Trophoblast cell (in vitro differentiated cells and primary cell): ENCODE measurements around the gene EFNB3.
A peak's percentile ranks its signal among the peaks of the same experiment; 100 is the strongest.

Experiments used
- DNase-seq, 2 donors: peaks; one replicate each; pipeline ENCODE4 v3.0.0-alpha.2; 2016
- H2AFZ ChIP-seq: 2 replicates; pipeline ENCODE4 v1.6.1; 2013; ENCODE audit warnings: low read length, moderate library complexity, mild to moderate bottlenecking; ENCODE audit not compliant: insufficient read depth, poor library complexity
- H2AK5ac ChIP-seq: 2 replicates; pipeline ENCODE4 v1.6.1; 2013; ENCODE audit warnings: mild to moderate bottlenecking, low read length
- H2BK120ac ChIP-seq: 2 replicates; pipeline ENCODE4 v1.6.1; 2013; ENCODE audit warnings: low read length, mild to moderate bottlenecking, moderate library complexity; ENCODE audit not compliant: insufficient read depth, poor library complexity
- H2BK12ac ChIP-seq: 2 replicates; pipeline ENCODE4 v1.6.1; 2013; ENCODE audit warnings: mild to moderate bottlenecking, low read length, moderate library complexity
- H2BK5ac ChIP-seq: 2 replicates; pipeline ENCODE4 v1.6.1; 2013; ENCODE audit warnings: low read length, low read depth, moderate library complexity, mild to moderate bottlenecking; ENCODE audit not compliant: poor library complexity
- H3K14ac ChIP-seq: 2 replicates; pipeline ENCODE4 v1.6.1; 2013; ENCODE audit warnings: mild to moderate bottlenecking, low read length
- H3K18ac ChIP-seq: 2 replicates; pipeline ENCODE4 v1.6.1; 2013; ENCODE audit warnings: mild to moderate bottlenecking, low read length
- H3K23ac ChIP-seq: 2 replicates; pipeline ENCODE4 v1.6.1; 2013; ENCODE audit warnings: low read length
- H3K27ac ChIP-seq: 2 replicates; pipeline ENCODE4 v1.5.1; 2013; ENCODE audit warnings: low read depth, mild to moderate bottlenecking, inconsistent platforms, low read length, moderate library complexity
- H3K27me3 ChIP-seq: 2 replicates; pipeline ENCODE4 v1.6.1; 2013; ENCODE audit warnings: inconsistent platforms, mild to moderate bottlenecking, low read length, moderate library complexity; ENCODE audit not compliant: insufficient read depth
- H3K36me3 ChIP-seq, 2 experiments: 1 replicate in 1 of 2; 2 replicates in 1 of 2; pipeline ENCODE4 v1.6.1; 2013; ENCODE audit warnings: low read length in 2 of 2, mild to moderate bottlenecking in 2 of 2, moderate library complexity in 1 of 2; ENCODE audit not compliant: insufficient read depth in 2 of 2, control insufficient read depth in 1 of 2
- H3K4ac ChIP-seq: 2 replicates; pipeline ENCODE4 v1.6.1; 2013; ENCODE audit warnings: low read depth, mild to moderate bottlenecking, low read length, moderate library complexity
- H3K4me1 ChIP-seq, 2 experiments: 1 replicate in 1 of 2; 2 replicates in 1 of 2; pipeline ENCODE4 v1.6.1; 2013; ENCODE audit warnings: low read length in 2 of 2, mild to moderate bottlenecking in 2 of 2, moderate library complexity in 1 of 2; ENCODE audit not compliant: insufficient read depth in 2 of 2, control insufficient read depth in 1 of 2
- H3K4me2 ChIP-seq: 2 replicates; pipeline ENCODE4 v1.6.1; 2013; ENCODE audit warnings: inconsistent platforms, mild to moderate bottlenecking, low read length, moderate library complexity
- H3K4me3 ChIP-seq: 2 replicates; pipeline ENCODE4 v1.5.1; 2013; ENCODE audit warnings: mild to moderate bottlenecking, low read depth, low read length, inconsistent platforms
- H3K79me1 ChIP-seq: one replicate; pipeline ENCODE4 v1.6.1; 2013; ENCODE audit warnings: low read length
- H3K79me2 ChIP-seq: 2 replicates; pipeline ENCODE4 v1.6.1; 2013; ENCODE audit warnings: low read length, mild to moderate bottlenecking; ENCODE audit not compliant: control insufficient read depth, insufficient read depth, poor library complexity
- H3K9ac ChIP-seq: 2 replicates; pipeline ENCODE4 v1.6.1; 2013; ENCODE audit warnings: mild to moderate bottlenecking, low read length
- H3K9me3 ChIP-seq: 2 replicates; pipeline ENCODE4 v1.6.1; 2013; ENCODE audit warnings: low read depth, mild to moderate bottlenecking, control low read depth, inconsistent platforms, low read length; ENCODE audit not compliant: insufficient read depth
- H4K12ac ChIP-seq: 2 replicates; pipeline ENCODE4 v1.6.1; 2013; ENCODE audit warnings: low read depth, mild to moderate bottlenecking, low read length, moderate library complexity
- H4K8ac ChIP-seq: 2 replicates; pipeline ENCODE4 v1.6.1; 2013; ENCODE audit warnings: low read depth, mild to moderate bottlenecking, low read length, moderate library complexity
- H4K91ac ChIP-seq: one replicate; pipeline ENCODE4 v1.6.1; 2013; ENCODE audit warnings: low read depth, mild to moderate bottlenecking, low read length, moderate library complexity
- WGBS: extraction: QIAGEN DNeasy Blood & Tissue Kit; methylation state at CpG from one replicate; pipeline ENCODE4 v1.1.7; 2013; ENCODE audit warnings: missing lambda C conversion rate; ENCODE audit not compliant: insufficient read length, insufficient coverage; ENCODE audit errors: extremely low coverage; 5-methylcytosine and 5-hydroxymethylcytosine counted together

Gene EFNB3

DNA sequence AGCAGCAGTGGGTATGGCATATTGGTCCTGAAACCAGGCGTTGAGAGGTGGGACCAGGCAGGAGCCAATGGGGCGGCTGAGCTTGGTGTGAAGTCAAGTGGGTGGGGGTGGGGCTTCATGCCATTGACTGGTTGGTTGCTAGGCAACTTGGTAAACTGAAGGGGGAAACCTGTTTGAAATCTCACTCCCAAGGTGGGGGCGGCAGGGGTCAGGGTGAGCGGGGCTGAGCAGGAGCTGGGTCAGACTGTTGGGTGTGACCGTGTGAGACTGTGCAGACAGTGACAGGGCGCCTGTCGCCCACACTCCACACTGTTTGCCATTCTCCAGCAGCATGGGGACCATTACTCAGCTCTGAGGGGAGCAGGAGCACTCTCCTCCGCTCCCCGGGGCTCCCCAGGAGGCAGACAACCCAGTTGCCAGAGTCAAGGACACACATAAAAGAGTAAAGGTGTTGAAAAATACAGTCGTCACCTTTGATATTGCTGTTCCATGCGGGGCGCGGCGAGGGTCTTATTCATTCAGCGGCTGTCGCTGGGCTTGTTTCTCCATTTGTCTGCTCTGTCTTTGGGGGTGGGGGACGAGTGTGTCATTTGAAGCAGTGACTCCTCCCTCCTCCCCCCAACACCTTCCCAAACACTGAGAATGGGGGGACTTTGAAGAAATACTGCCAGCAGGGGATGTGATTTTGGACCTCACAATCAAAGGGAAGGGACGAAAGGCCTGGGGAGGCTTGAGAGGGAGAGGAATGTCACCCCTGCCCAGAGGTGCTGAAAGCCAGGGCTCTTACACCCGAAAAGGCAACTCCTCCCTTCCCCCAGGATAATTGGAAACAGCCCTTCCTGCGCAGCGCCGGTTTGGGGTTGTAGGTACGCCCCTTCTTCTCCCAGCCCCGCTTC is 1.2 kb upstream of the EFNB3 start:
- Histone ChIP-seq H3K9me3 (no peaks in the 10 kb centered on the region), H3K79me1 (no peaks in the 10 kb centered on the region), H4K91ac (no peak overlapping the region), H3K9ac (no peak overlapping the region), H3K27ac (no peak overlapping the region), H2BK5ac (no peak overlapping the region), H3K79me2 (no peaks in the 10 kb centered on the region), H3K4me2 (peak overlapping the region; percentile 68), H2AK5ac (no peak overlapping the region), H3K23ac (no peak overlapping the region), H4K12ac (no peak overlapping the region), H3K36me3 (peaks cover 16 to 19% of the 10 kb centered on the region in 2 experiments), H3K4me3 (no peak overlapping the region), H2AFZ (no peak overlapping the region), H2BK12ac (no peak overlapping the region), H3K27me3 (peaks cover 4% of the 10 kb centered on the region), H4K8ac (no peak overlapping the region), H3K18ac (no peak overlapping the region), H3K14ac (no peak overlapping the region), H3K4ac (no peak overlapping the region), H2BK120ac (no peak overlapping the region), H3K4me1 (peaks cover 28 to 29% of the 10 kb centered on the region in 2 experiments)
- no CpG with 5 or more reads among the region's 24 CpGs for WGBS
- peak in 1 of 2 donors; percentile 16 for DNase-seq

DNA sequence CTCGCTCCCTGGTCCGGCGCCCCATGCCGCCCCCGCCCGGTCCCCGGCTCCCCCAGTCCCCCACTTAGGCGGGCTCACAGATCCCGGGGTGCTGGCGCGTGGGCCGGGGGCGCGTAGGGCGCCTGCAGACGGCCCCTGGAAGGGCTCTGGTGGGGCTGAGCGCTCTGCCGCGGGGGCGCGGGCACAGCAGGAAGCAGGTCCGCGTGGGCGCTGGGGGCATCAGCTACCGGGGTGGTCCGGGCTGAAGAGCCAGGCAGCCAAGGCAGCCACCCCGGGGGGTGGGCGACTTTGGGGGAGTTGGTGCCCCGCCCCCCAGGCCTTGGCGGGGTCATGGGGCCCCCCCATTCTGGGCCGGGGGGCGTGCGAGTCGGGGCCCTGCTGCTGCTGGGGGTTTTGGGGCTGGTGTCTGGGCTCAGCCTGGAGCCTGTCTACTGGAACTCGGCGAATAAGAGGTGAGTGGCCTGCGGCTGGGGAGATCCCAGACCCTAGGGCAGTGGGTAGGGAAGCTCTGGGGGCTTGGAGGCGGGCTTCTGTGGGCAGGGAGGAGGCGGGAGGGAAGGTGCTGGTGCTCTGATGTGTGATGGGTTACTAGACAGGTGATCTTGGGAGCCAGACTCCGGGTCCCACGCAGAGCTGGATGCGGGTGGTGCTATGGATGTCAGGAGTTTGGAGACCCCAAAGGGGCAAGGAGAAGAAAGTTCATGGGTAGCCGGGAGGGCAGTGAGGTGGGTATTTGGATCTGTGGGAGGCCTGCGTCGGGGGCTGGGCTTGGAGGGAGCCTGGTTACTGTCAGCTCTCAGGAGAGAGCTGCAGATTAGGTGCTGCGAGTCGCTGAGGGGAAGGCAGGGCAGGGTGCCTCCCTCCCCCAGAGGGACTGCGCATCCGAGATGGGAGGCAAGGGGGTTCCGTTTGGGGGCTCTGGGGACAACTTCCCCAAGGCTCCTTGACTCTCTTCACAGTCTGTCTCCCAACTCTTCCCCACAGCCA is 560 bp downstream of the EFNB3 start:
- H3K4me3 ChIP-seq: peak overlapping the region; percentile 68
- H3K27me3 ChIP-seq: peaks cover 4% of the 10 kb centered on the region
- H3K4me1 ChIP-seq: peaks cover 28 to 31% of the 10 kb centered on the region in 2 experiments
- peaks cover 14 to 18% of the 10 kb centered on the region in 2 experiments for H3K36me3 ChIP-seq
- DNase-seq: no peak
- no peak overlapping the region for H3K23ac ChIP-seq
- H3K4ac ChIP-seq: no peak overlapping the region
- no CpG with 5 or more reads among the region's 50 CpGs for WGBS
- H3K79me2 ChIP-seq: no peaks in the 10 kb centered on the region
- peak overlapping the region; percentile 49 for H4K91ac ChIP-seq
- peak overlapping the region; percentile 88 for H3K18ac ChIP-seq
- H3K9me3 ChIP-seq: no peaks in the 10 kb centered on the region
- no peak overlapping the region for H2BK5ac ChIP-seq
- peak overlapping the region; percentile 55 for H3K14ac ChIP-seq
- no peak overlapping the region for H2AK5ac ChIP-seq
- no peak overlapping the region for H2BK120ac ChIP-seq
- H3K27ac ChIP-seq: no peak overlapping the region
- H3K79me1 ChIP-seq: no peaks in the 10 kb centered on the region
- no peak overlapping the region for H4K8ac ChIP-seq
- no peak overlapping the region for H4K12ac ChIP-seq
- H3K9ac ChIP-seq: peak overlapping the region; percentile 23
- no peak overlapping the region for H2BK12ac ChIP-seq
- H3K4me2 ChIP-seq: peak overlapping the region; percentile 68
- H2AFZ ChIP-seq: peak overlapping the region; percentile 55

DNA sequence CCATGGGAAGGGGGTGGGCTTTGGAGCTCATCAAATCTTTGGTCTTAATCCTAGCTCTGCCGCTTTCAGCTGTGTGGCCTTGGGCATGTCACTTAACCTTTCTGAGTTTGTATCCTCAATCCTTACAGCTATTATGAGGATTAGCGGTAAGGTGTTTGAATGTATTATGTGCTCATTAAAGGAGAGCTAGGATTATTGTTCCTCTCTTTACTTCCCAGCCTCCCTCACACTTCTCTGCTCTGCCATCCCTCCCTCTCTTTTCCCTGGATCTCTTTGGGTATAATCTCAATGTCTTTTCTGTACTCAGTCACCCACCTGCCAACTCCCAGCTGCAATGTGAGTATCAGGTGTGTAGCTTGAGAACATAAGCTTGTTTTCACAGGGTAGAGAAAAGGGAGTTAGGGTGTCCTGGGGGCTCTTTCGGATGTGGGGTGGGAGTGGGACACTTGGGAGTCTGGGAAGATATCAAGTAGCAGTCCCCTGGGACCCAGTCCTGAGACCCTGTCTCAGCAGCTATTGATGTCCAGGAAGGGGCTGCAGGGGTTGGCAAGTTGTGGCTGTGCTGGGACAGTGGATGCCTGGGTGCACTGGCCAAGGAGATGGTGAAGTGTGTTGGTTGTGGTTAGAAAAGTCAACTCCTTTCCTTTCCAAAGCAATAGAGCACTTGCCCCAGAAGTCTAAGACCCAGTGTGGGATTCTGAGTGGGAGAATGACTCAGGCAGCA is 1.8 kb downstream of the EFNB3 start:
- Histone ChIP-seq H2BK5ac (no peak overlapping the region), H2BK120ac (no peak overlapping the region), H3K9me3 (peaks cover 1% of the 10 kb centered on the region), H3K4me3 (no peak overlapping the region), H2AFZ (no peak overlapping the region), H3K79me2 (no peaks in the 10 kb centered on the region), H3K27me3 (peaks cover 4% of the 10 kb centered on the region), H4K8ac (no peak overlapping the region), H3K36me3 (peaks cover 6 to 7% of the 10 kb centered on the region in 2 experiments), H3K79me1 (no peaks in the 10 kb centered on the region), H3K23ac (no peak overlapping the region), H3K9ac (no peak overlapping the region), H3K27ac (no peak overlapping the region), H4K91ac (no peak overlapping the region), H3K4me2 (no peak overlapping the region), H2AK5ac (no peak overlapping the region), H3K4me1 (peaks cover 28 to 31% of the 10 kb centered on the region in 2 experiments), H3K4ac (no peak overlapping the region), H2BK12ac (no peak overlapping the region), H4K12ac (no peak overlapping the region), H3K18ac (no peak overlapping the region), H3K14ac (no peak overlapping the region)
- WGBS: no CpG with 5 or more reads among the region's 3 CpGs
- no peak for DNase-seq

DNA sequence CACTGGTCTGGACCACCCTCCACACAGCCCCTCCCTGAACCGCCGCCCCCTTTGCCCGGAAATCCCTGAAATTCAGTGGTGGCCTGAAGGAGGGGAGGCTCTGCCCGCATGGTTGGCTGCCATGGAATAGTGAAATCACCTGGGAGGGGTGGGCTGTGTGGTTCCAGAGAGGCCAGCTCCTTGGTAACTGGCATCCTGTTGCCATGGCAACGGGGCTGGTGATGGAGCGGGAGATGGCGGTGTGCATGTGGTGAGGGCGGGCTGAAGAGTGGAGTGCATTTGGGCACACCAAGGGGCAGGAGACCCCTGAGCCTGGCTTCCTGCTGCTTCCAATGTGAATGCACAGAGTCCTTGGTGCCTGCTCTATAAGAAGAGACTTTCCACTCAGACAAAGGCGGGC is 2.4 kb downstream of the EFNB3 start:
- H3K4me1 ChIP-seq: peaks cover 28 to 31% of the 10 kb centered on the region in 2 experiments
- no peak overlapping the region for H2AK5ac ChIP-seq
- no peak overlapping the region for H4K8ac ChIP-seq
- no CpG with 5 or more reads among the region's 9 CpGs for WGBS
- no peak overlapping the region for H3K4me3 ChIP-seq
- H4K91ac ChIP-seq: no peak overlapping the region
- no peak overlapping the region for H3K23ac ChIP-seq
- DNase-seq: no peak
- H3K27ac ChIP-seq: no peak overlapping the region
- no peaks in the 10 kb centered on the region for H3K79me1 ChIP-seq
- H3K36me3 ChIP-seq: peaks cover under 1 to 6% of the 10 kb centered on the region in 2 experiments
- no peak overlapping the region for H3K18ac ChIP-seq
- no peak overlapping the region for H2AFZ ChIP-seq
- H2BK12ac ChIP-seq: no peak overlapping the region
- H3K79me2 ChIP-seq: no peaks in the 10 kb centered on the region
- H2BK120ac ChIP-seq: no peak overlapping the region
- no peak overlapping the region for H3K14ac ChIP-seq
- H3K4ac ChIP-seq: no peak overlapping the region
- no peak overlapping the region for H2BK5ac ChIP-seq
- H3K27me3 ChIP-seq: peaks cover 4% of the 10 kb centered on the region
- no peak overlapping the region for H4K12ac ChIP-seq
- no peak overlapping the region for H3K4me2 ChIP-seq
- H3K9me3 ChIP-seq: peaks cover 2% of the 10 kb centered on the region
- H3K9ac ChIP-seq: no peak overlapping the region
